K562 (cell line): ENCODE results near the gene RUSC2. TPM values are rescaled to one million over a fixed set of nuclear protein-coding genes. Genes with fewer than 3 reads are reported as not detected.

Source experiments
- ATAC-seq: fragments of 200-7000 bp; cut with Tn5 transposase; 3 replicates; pipeline ENCODE4 v1.9.1; 2020; ENCODE audit warnings: moderate library complexity
- BruUV-seq: library from RNA; stranded (reverse); fragments of 400-500 nt; replicated peaks from 2 replicates; lab custom pipeline; 2021; lab: Mats Ljungman, UMichigan
- CTCF ChIA-PET: fragments of 300-600 bp; formaldehyde crosslinking; extraction: SDS; loops from one replicate; lab custom pipeline; 2021; ENCODE audit warnings: low intra/inter-chr PET ratio; lab: Yijun Ruan, JAX
- POLR2A ChIA-PET: fragments of 300-600, 350-650 bp; sonication (Branson Sonifier 250); formaldehyde crosslinking; extraction: SDS; loops from one replicate; lab custom pipeline; 2021; ENCODE audit warnings: antibody characterized with exemption, inconsistent platforms; lab: Yijun Ruan, JAX
- DNase-seq, 4 experiments: peaks; one replicate each; pipeline versions ENCODE4 v3.0.0 to v3.0.0-alpha.2; 2011 to 2018; ENCODE audit warnings: low spot score in 3 of 4, mixed read lengths in 3 of 4; ENCODE audit errors: extremely low read depth in 1 of 4
- FAIRE-seq: peaks from 2 replicates; lab custom pipeline; 2011; peaks lifted over from hg19 to GRCh38; lab: Jason Lieb, UNC
- H2AFZ ChIP-seq: 2 replicates; pipeline ENCODE4 v1.6.0; 2011; ENCODE audit warnings: low read depth, low read length, control low read depth, inconsistent platforms
- H3K27ac ChIP-seq: fragments of 200-600 bp; 3 replicates; pipeline ENCODE4 v1.8.0; 2011; ENCODE audit warnings: low read depth, mild to moderate bottlenecking, control low read depth, inconsistent platforms, low read length, moderate library complexity, mixed read lengths; ENCODE audit errors: extremely low read depth
- H3K27me3 ChIP-seq, 2 experiments: fragments of 300-600 bp in 1 of 2; 2 replicates in 1 of 2; 3 replicates in 1 of 2; pipeline versions ENCODE4 v1.6.0 to v1.8.0; 2011; ENCODE audit warnings: inconsistent platforms in 2 of 2, low read length in 2 of 2, mild to moderate bottlenecking in 1 of 2, mixed read lengths in 1 of 2, moderate library complexity in 1 of 2; ENCODE audit not compliant: control insufficient read depth in 2 of 2, insufficient read depth in 2 of 2
- H3K36me3 ChIP-seq: fragments of 300-600 bp; 3 replicates; pipeline ENCODE4 v1.8.0; 2011; ENCODE audit warnings: mild to moderate bottlenecking, low read length, inconsistent platforms; ENCODE audit not compliant: control insufficient read depth, insufficient read depth
- H3K4me1 ChIP-seq, 2 experiments: fragments of 200-600 bp in 1 of 2; replicated peaks in 1 of 2; 2 replicates in 1 of 2; 3 replicates in 1 of 2; pipeline versions ENCODE4 v1.5.1 to v1.8.0; 2011; ENCODE audit warnings: inconsistent platforms in 2 of 2, low read length in 2 of 2, mild to moderate bottlenecking in 1 of 2, mixed read lengths in 1 of 2, moderate library complexity in 1 of 2; ENCODE audit not compliant: control insufficient read depth in 2 of 2, insufficient read depth in 2 of 2
- H3K4me2 ChIP-seq: 2 replicates; pipeline ENCODE4 v1.6.1; 2011; ENCODE audit warnings: low read length, control low read depth, inconsistent platforms, mixed read lengths; ENCODE audit not compliant: insufficient read depth
- H3K4me3 ChIP-seq: fragments of 200-600 bp; sonication (generic), shearing (Covaris generic); 2 replicates; pipeline ENCODE4 v1.5.1; 2016; ENCODE audit warnings: control low read depth, inconsistent platforms
- H3K79me2 ChIP-seq: fragments of 200-600 bp; 3 replicates; pipeline ENCODE4 v1.8.0; 2011; ENCODE audit warnings: low read length, inconsistent platforms; ENCODE audit not compliant: control insufficient read depth, insufficient read depth
- H3K9ac ChIP-seq, 2 experiments: 2 replicates each; pipeline versions ENCODE4 v1.6.0 to v1.6.1; 2011; ENCODE audit warnings: low read depth in 2 of 2, low read length in 2 of 2, control low read depth in 1 of 2, inconsistent platforms in 1 of 2, mild to moderate bottlenecking in 1 of 2, mixed read lengths in 1 of 2; ENCODE audit not compliant: insufficient read depth in 1 of 2
- H3K9me1 ChIP-seq: one replicate; pipeline ENCODE4 v1.6.0; 2011; ENCODE audit warnings: inconsistent platforms, mild to moderate bottlenecking, low read length, moderate library complexity; ENCODE audit not compliant: control insufficient read depth, insufficient read depth
- H3K9me3 ChIP-seq: replicated peaks from 2 replicates; pipeline ENCODE4 v1.5.1; 2011; ENCODE audit warnings: low read depth, low read length, inconsistent platforms; ENCODE audit not compliant: control insufficient read depth, insufficient read depth
- H4K20me1 ChIP-seq: replicated peaks from 2 replicates; pipeline ENCODE4 v1.6.1; 2011; ENCODE audit warnings: low read length, inconsistent platforms, mixed read lengths; ENCODE audit not compliant: control insufficient read depth, insufficient read depth
- KHSRP ChIP-seq: fragments of 450-650 bp; IDR thresholded peaks from 2 replicates; pipeline ENCODE4 v1.6.1; 2017
- PCBP1 ChIP-seq: fragments of 200-400 bp; formaldehyde crosslinking; IDR thresholded peaks from 2 replicates; pipeline ENCODE4 v1.6.1; 2018; ENCODE audit warnings: mild to moderate bottlenecking, low read depth, low read length; ENCODE audit not compliant: poor library complexity, severe bottlenecking
- SIN3B ChIP-seq: fragments of 450-650 bp; IDR thresholded peaks from 2 replicates; pipeline ENCODE4 v1.6.1; 2017; ENCODE audit warnings: low read depth, mild to moderate bottlenecking, moderate library complexity
- WGBS: fragments of 100-300 bp; shearing (Covaris generic); methylation state at CpG from one replicate; pipeline ENCODE4 v1.1.6; 2016; ENCODE audit warnings: low coverage, mixed read lengths; ENCODE audit not compliant: insufficient coverage; ENCODE audit errors: missing lambda C conversion rate; 5-methylcytosine and 5-hydroxymethylcytosine counted together
- in situ Hi-C: fragments of 300-500 bp; cut with MboI; formaldehyde crosslinking; loops from 4 replicates; pipeline ENCODE4 v1.15.0; 2018; ENCODE audit warnings: inconsistent platforms, mixed read lengths
- intact Hi-C: fragments of 100-400 bp; cut with micrococcal nuclease; formaldehyde crosslinking; loops from 2 replicates; pipeline ENCODE4 v1.14.2; 2022
- polyA plus RNA-seq, 8 experiments: library from polyadenylated mRNA; depleted of rRNA in 4 of 8; stranded (reverse) in 5 of 8; unstranded in 3 of 8; fragments of >200 nt; fragmentation: Nextera tagmentation in 2 of 8; fragmentation: Illumina TruSeq in 1 of 8; extraction: Ambion mirVana in 2 of 8; extraction: Trizol in 1 of 8; gene quantifications; 2 replicates each; pipeline versions ENCODE4 v1.2.1 to v1.2.3, GENCODE V29; 2011 to 2014; ENCODE audit warnings: inconsistent platforms in 1 of 8, missing spikeins in 1 of 8
- total RNA-seq, 7 experiments: library from RNA; depleted of rRNA in 6 of 7; stranded (reverse); fragments of >200 nt in 6 of 7; fragmentation: Illumina TruSeq in 2 of 7; extraction: Trizol in 2 of 7; gene quantifications; 2 replicates each; pipeline versions ENCODE4 v1.2.1 to v1.2.3, GENCODE V29; 2011 to 2021; ENCODE audit warnings: low replicate concordance in 1 of 7
- TF ChIP-seq, protein P1 (sequence below), 2 experiments: fragments of 450-650 bp in 1 of 2; sonication (generic) in 1 of 2; formaldehyde crosslinking; conservative IDR thresholded peaks; 2 replicates each; pipeline versions ENCODE4 v1.4.0 to v1.8.1; 2020 to 2022; ENCODE audit warnings: mild to moderate bottlenecking in 1 of 2, missing genetic modification reagents in 1 of 2

RUSC2 gene
- total and polyA plus RNA-seq, 9 of the 15 experiments (the other 6 are each of a cell fraction or from before 2014, with no cell fraction given), result 0.08 to 12.8 (median 3.1) TPM

DNA sequence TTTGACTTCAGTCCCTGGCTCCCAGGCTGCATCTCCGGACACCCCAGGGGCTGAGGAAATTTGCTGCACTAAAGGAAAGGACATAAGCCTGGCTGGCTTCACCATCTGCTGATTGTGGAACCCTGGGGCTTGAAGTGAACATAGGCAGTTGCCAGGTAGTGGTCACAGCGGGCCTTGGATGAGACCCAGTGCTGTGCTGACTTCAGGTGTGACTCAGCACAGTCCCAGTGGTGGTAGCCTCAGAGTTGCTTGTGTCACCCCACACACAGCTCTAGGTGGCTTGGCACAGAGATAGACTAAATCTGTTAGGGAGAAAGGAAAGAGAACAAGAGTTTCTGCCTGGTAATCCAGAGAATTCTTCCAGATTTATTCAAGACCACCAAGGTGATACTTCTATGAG, 36.1 kb upstream of the RUSC2 start:
- Histone ChIP-seq H3K79me2 (no peaks in the 10 kb centered on the region), H3K9me3 (no peaks in the 10 kb centered on the region), H3K27ac (no peak overlapping the region), H3K27me3 (no peaks in the 10 kb centered on the region; a peak in 1 of 5 replicates), H3K9ac (no peak overlapping the region), H3K9me1 (no peaks in the 10 kb centered on the region), H3K36me3 (no peaks in the 10 kb centered on the region), H3K4me3 (no peak overlapping the region), H2AFZ (no peak overlapping the region), H3K4me2 (no peak overlapping the region), H4K20me1 (no peaks in the 10 kb centered on the region), H3K4me1 (no peaks in the 10 kb centered on the region)
- no TSS peak for BruUV-seq
- in situ Hi-C loops, result no loop called here
- CTCF ChIA-PET, result no interaction called here
- DNase-seq (no peak), FAIRE-seq (no peak), ATAC-seq (no peak)
- intact Hi-C loops, result no loop called here
- WGBS, result 0% methylated on average over 2 of the region's 2 CpGs
- TF ChIP-seq SIN3B (no peak), PCBP1 (no peak), KHSRP (no peak)
- TF ChIP-seq, protein P1, sequence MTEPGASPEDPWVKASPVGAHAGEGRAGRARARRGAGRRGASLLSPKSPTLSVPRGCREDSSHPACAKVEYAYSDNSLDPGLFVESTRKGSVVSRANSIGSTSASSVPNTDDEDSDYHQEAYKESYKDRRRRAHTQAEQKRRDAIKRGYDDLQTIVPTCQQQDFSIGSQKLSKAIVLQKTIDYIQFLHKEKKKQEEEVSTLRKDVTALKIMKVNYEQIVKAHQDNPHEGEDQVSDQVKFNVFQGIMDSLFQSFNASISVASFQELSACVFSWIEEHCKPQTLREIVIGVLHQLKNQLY (CRISPR knock-in tag; conservative IDR thresholded peaks at IDR 0.05), result no peak
- POLR2A ChIA-PET, result no interaction called here
